H1 (cell line): ENCODE results near the gene PTPRC. TPM values are rescaled to one million over a fixed set of nuclear protein-coding genes. Genes with fewer than 3 reads are reported as not detected.

Experiments used
- BRCA1 ChIP-seq: IDR thresholded peaks from 2 replicates; pipeline ENCODE4 v1.6.1; 2012; ENCODE audit warnings: low read depth, low read length, improper control_type of control experiment
- CTBP2 ChIP-seq: IDR thresholded peaks from 2 replicates; pipeline ENCODE4 v1.7.0; 2011; ENCODE audit warnings: borderline replicate concordance, mild to moderate bottlenecking, moderate library complexity, mixed read lengths, low read length; ENCODE audit not compliant: insufficient read depth, insufficient read length
- EGR1 ChIP-seq: IDR thresholded peaks from 2 replicates; pipeline ENCODE4 v1.6.1; 2011; ENCODE audit warnings: low read depth, low read length, borderline replicate concordance
- polyA plus RNA-seq, 7 experiments: library from polyadenylated mRNA; depleted of rRNA in 3 of 7; stranded (reverse) in 5 of 7; unstranded in 2 of 7; fragments of >200 nt in 5 of 7; fragments of 200-250 nt in 2 of 7; gene quantifications; 1 replicate in 5 of 7; 2 replicates in 1 of 7; 4 replicates in 1 of 7; pipeline versions ENCODE4 v1.2.1 to v1.2.3, GENCODE V29; 2011 to 2013; ENCODE audit warnings: missing spikeins in 2 of 7, mixed read lengths in 2 of 7
- total RNA-seq: library from RNA; stranded (reverse); fragmentation: NEBNext Ultra II Directional; extraction: Animal tissue kit (Norgen Biotek cat#: 25700); gene quantifications from 2 replicates; pipeline ENCODE4 v1.2.1, GENCODE V29; 2021
- TF ChIP-seq, protein P1 (sequence below): IDR thresholded peaks from 2 replicates; pipeline ENCODE4 v1.6.1; 2012; ENCODE audit warnings: inconsistent platforms

The PTPRC gene
- total and polyA plus RNA-seq, 2 of the 8 experiments (the other 6 are each of a cell fraction or from before 2014, with no cell fraction given) = 0.05 TPM; not detected in 1

GRCh38 chr1:198682850-198683249 is 44.0 kb downstream of the PTPRC start (continued):
- TF ChIP-seq CTBP2 (no peak), EGR1 (no peak), BRCA1 (no peak)
- TF ChIP-seq, protein P1, sequence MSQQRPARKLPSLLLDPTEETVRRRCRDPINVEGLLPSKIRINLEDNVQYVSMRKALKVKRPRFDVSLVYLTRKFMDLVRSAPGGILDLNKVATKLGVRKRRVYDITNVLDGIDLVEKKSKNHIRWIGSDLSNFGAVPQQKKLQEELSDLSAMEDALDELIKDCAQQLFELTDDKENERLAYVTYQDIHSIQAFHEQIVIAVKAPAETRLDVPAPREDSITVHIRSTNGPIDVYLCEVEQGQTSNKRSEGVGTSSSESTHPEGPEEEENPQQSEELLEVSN = no peak
